ENCODE results near the gene TMEM247.

The TMEM247 gene

GRCh38 chr2:46479265-46479664 lies at the start of gene TMEM247:
Gene TMEM247, plus strand, starts transcription at chr2:46479565.
- H3K27ac ChIP-seq: no peak within 1 kb of the TSS

DNA sequence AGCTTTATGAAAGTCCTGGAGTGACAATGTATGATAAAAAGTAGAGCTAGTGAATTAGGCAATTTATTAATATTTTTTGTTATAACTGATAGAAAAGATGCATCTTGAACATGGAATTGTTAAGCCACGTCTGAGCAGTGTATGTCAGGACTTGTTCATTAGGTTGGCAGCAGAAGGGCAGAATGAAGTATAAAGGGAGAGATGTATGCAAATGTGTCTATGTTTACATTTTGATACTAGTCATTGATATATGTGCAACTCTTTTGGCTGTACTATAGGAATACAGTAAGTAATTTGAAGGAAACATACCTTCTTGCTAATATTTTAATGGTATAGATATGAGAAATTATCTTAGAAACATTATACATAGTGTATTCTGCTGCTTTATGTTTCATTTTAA lies 49.0 kb upstream of the TMEM247 start:
- no peak overlapping the region for H3K27ac ChIP-seq
- TF ChIP-seq ZFX (IDR thresholded peaks at IDR 0.05): no peak
- no peak for TF ChIP-seq CTCF (conservative IDR thresholded peaks at IDR 0.05)

More at GRCh38 chr2:46479265-46479664, at the start of gene TMEM247:
- TF ChIP-seq CTCF (conservative IDR thresholded peaks at IDR 0.05) (no peak), ZFX (IDR thresholded peaks at IDR 0.05) (no peak)

- TF ChIP-seq ZFX (IDR thresholded peaks at IDR 0.05) (no peak), CTCF (conservative IDR thresholded peaks at IDR 0.05) (no peak)
These were observed 48.4 kb upstream of the TMEM247 start for GRCh38 chr2:46430992-46431391.

GRCh38 chr2:46431481-46432235 lies 47.7 kb upstream of the TMEM247 start:
- TF ChIP-seq ZFX (IDR thresholded peaks at IDR 0.05) (no peak), CTCF (conservative IDR thresholded peaks at IDR 0.05) (no peak)
- H3K27ac ChIP-seq: no peak overlapping the region

More at GRCh38 chr2:46430992-46431391, 48.4 kb upstream of the TMEM247 start:
- H3K27ac ChIP-seq: no peak overlapping the region

DNA sequence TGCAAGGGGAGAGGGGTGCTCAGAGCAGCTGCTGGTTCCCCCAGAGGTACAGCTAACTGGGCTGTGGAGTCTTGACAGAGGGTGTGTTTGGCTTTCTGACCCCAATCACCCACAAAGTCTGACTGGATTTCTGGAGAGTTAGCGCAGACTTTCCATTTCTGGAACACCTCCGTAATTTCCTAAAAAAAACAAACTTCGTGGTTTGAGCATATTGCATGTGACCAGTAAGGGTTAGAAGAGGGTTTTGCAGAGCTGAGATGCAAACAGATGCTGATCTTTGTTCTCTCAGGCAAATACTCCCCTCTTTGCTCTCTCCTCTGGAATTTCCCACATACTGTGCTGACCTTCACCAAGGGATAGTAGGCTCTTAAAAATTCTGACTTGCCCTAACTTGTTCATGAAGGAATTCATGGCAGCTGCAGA lies 44.5 kb upstream of the TMEM247 start:
- no peak for TF ChIP-seq ZFX (IDR thresholded peaks at IDR 0.05)
- no peak for TF ChIP-seq CTCF (conservative IDR thresholded peaks at IDR 0.05)
- H3K27ac ChIP-seq: no peak overlapping the region

- TF ChIP-seq CTCF (conservative IDR thresholded peaks at IDR 0.05): no peak
- TF ChIP-seq ZFX (IDR thresholded peaks at IDR 0.05): no peak
- H3K27ac ChIP-seq: no peak overlapping the region
These were observed 44.0 kb upstream of the TMEM247 start for GRCh38 chr2:46435353-46435752.

DNA sequence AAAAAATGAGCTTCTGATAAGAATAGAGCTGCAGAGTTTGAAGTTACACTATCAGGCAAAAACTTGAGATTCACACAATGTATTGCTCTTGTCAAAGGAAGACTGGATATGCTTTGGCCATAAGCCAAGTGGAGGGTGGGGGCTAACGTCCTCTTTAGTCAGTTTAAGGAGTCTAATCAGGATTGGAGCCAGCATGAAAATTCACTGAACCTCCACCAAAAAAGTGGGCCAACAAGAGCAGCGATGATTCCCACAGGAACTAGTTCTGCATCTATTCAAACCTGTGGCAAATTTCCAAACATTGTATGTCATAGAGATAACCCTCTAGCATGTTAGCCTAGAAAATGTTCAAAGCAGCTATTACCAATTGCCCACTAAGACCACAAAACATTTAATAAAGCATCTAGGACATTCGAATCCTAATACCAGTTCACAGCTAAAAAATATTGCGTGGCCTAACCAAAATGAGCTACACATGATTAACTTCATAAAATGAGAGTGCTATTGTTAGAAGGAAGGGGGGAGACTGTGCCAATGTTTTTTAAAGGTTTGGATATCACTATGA lies 43.5 kb upstream of the TMEM247 start:
- no peak for TF ChIP-seq ZFX (IDR thresholded peaks at IDR 0.05)
- no peak for TF ChIP-seq CTCF (conservative IDR thresholded peaks at IDR 0.05)
- no peak overlapping the region for H3K27ac ChIP-seq

Data from C4-2B (cell line).